HL-60 (cell line): ENCODE data around the gene MXD1.

Experiments
- GABPA ChIP-seq: IDR thresholded peaks from 2 replicates; pipeline ENCODE4 v1.6.1; 2012; ENCODE audit warnings: low read depth
- POLR2AphosphoS5 ChIP-seq: IDR thresholded peaks from 2 replicates; pipeline ENCODE4 v1.6.1; 2012; ENCODE audit warnings: low read depth
- REST ChIP-seq: IDR thresholded peaks from 2 replicates; pipeline ENCODE4 v1.6.1; 2012; ENCODE audit warnings: low read depth; ENCODE audit not compliant: insufficient replicate concordance
- SPI1 ChIP-seq: IDR thresholded peaks from 2 replicates; pipeline ENCODE4 v1.6.1; 2012; ENCODE audit warnings: low read depth, mild to moderate bottlenecking, borderline replicate concordance
- TF ChIP-seq, protein P1 (sequence below): IDR thresholded peaks from one replicate; pipeline ENCODE4 v1.5.1; 2011; ENCODE audit warnings: low read length, control low read depth, inconsistent platforms; ENCODE audit not compliant: insufficient read depth

- TF ChIP-seq, protein P1, sequence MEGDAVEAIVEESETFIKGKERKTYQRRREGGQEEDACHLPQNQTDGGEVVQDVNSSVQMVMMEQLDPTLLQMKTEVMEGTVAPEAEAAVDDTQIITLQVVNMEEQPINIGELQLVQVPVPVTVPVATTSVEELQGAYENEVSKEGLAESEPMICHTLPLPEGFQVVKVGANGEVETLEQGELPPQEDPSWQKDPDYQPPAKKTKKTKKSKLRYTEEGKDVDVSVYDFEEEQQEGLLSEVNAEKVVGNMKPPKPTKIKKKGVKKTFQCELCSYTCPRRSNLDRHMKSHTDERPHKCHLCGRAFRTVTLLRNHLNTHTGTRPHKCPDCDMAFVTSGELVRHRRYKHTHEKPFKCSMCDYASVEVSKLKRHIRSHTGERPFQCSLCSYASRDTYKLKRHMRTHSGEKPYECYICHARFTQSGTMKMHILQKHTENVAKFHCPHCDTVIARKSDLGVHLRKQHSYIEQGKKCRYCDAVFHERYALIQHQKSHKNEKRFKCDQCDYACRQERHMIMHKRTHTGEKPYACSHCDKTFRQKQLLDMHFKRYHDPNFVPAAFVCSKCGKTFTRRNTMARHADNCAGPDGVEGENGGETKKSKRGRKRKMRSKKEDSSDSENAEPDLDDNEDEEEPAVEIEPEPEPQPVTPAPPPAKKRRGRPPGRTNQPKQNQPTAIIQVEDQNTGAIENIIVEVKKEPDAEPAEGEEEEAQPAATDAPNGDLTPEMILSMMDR, result no peak
- no peak for TF ChIP-seq POLR2AphosphoS5
- no peak for TF ChIP-seq SPI1
- TF ChIP-seq REST, result no peak
- TF ChIP-seq GABPA, result no peak
Measured at GRCh38 chr2:69973335-69973735, 58.4 kb downstream of the MXD1 start.
